DOHH2 (cell line): Measurements from ENCODE around the gene KHNYN.

Experiments used
- H3F3A ChIP-seq: fragments of 200-600 bp; sonication (generic), shearing (Covaris generic); 2 replicates; pipeline ENCODE4 v1.6.0; 2016; ENCODE audit warnings: antibody characterized with exemption, mild to moderate bottlenecking; ENCODE audit not compliant: control insufficient read depth, insufficient read depth
- H3K27ac ChIP-seq: fragments of 200-600 bp; sonication (generic); 2 replicates; pipeline ENCODE4 v1.5.1; 2014; ENCODE audit warnings: low read depth, mild to moderate bottlenecking, low read length, moderate library complexity
- H3K27me3 ChIP-seq: fragments of 200-600 bp; sonication (generic); 2 replicates; pipeline ENCODE4 v1.6.1; 2014; ENCODE audit warnings: mild to moderate bottlenecking, low read length, mixed read lengths; ENCODE audit not compliant: control insufficient read depth
- H3K36me3 ChIP-seq: fragments of 200-600 bp; sonication (generic); 2 replicates; pipeline ENCODE4 v1.6.1; 2014; ENCODE audit warnings: mild to moderate bottlenecking, low read length, moderate library complexity, mixed read lengths; ENCODE audit not compliant: control insufficient read depth
- H3K4me1 ChIP-seq: fragments of 200-600 bp; sonication (generic); 2 replicates; pipeline ENCODE4 v1.6.1; 2014; ENCODE audit warnings: mild to moderate bottlenecking, low read length, mixed read lengths; ENCODE audit not compliant: control insufficient read depth
- H3K4me2 ChIP-seq: fragments of 200-600 bp; sonication (generic); 2 replicates; pipeline ENCODE4 v1.6.0; 2014; ENCODE audit warnings: mild to moderate bottlenecking, low read length, moderate library complexity
- H3K4me3 ChIP-seq: fragments of 200-600 bp; sonication (generic); 2 replicates; pipeline ENCODE4 v1.5.1; 2014; ENCODE audit warnings: mild to moderate bottlenecking, low read length, mixed read lengths
- H3K79me2 ChIP-seq: fragments of 200-600 bp; sonication (generic); 2 replicates; pipeline ENCODE4 v1.6.1; 2014; ENCODE audit warnings: mild to moderate bottlenecking, low read length, mixed read lengths; ENCODE audit not compliant: control insufficient read depth
- H3K9me2 ChIP-seq: fragments of 200-600 bp; sonication (generic); replicated peaks from 2 replicates; pipeline ENCODE4 v1.6.1; 2014; ENCODE audit warnings: mild to moderate bottlenecking, low read length, mixed read lengths; ENCODE audit not compliant: control insufficient read depth
- H3K9me3 ChIP-seq: fragments of 200-600 bp; sonication (generic); 2 replicates; pipeline ENCODE4 v1.6.1; 2014; ENCODE audit warnings: antibody characterized with exemption, low read length, mixed read lengths; ENCODE audit not compliant: control insufficient read depth, insufficient read depth
- H4K20me1 ChIP-seq: fragments of 200-600 bp; sonication (generic); 2 replicates; pipeline ENCODE4 v1.6.0; 2014; ENCODE audit warnings: low read depth, mild to moderate bottlenecking, antibody characterized with exemption, low read length, moderate library complexity; ENCODE audit not compliant: control insufficient read depth, insufficient read depth
- CTCF ChIP-seq: fragments of 200-600 bp; sonication (generic); IDR thresholded peaks from one replicate; pipeline ENCODE4 v1.5.1; 2014; ENCODE audit warnings: antibody characterized with exemption, mild to moderate bottlenecking, low read depth, low read length; ENCODE audit not compliant: poor library complexity, severe bottlenecking
- EZH2phosphoT487 ChIP-seq: fragments of 200-600 bp; sonication (generic); IDR thresholded peaks from 2 replicates; pipeline ENCODE4 v1.6.1; 2017; ENCODE audit warnings: borderline replicate concordance, mild to moderate bottlenecking, antibody characterized with exemption, low read length, moderate library complexity, mixed read lengths

KHNYN gene

GRCh38 chr14:24422694-24423601 lies 6.8 kb upstream of the KHNYN start:
- Histone ChIP-seq H3K4me1 (peaks cover 31% of the 10 kb centered on the region), H4K20me1 (no peaks in the 10 kb centered on the region), H3K4me2 (no peak overlapping the region), H3F3A (no peaks in the 10 kb centered on the region), H3K27ac (no peak overlapping the region), H3K9me2 (no peaks in the 10 kb centered on the region), H3K9me3 (no peaks in the 10 kb centered on the region), H3K4me3 (no peak overlapping the region), H3K79me2 (no peaks in the 10 kb centered on the region), H3K27me3 (0 out of 2 replicates have a peak, but pooled peaks cover 2% of the 10 kb centered on the region), H3K36me3 (no peaks in the 10 kb centered on the region)
- no peak for TF ChIP-seq EZH2phosphoT487
- no peak for TF ChIP-seq CTCF

GRCh38 chr14:24425704-24426103 lies 4.0 kb upstream of the KHNYN start:
- H3K79me2 ChIP-seq: peaks cover 7% of the 10 kb centered on the region
- H3F3A ChIP-seq: no peaks in the 10 kb centered on the region
- H3K4me3 ChIP-seq: no peak overlapping the region
- H4K20me1 ChIP-seq: no peaks in the 10 kb centered on the region
- H3K9me3 ChIP-seq: no peaks in the 10 kb centered on the region
- no peaks in the 10 kb centered on the region for H3K9me2 ChIP-seq
- peaks cover 42% of the 10 kb centered on the region for H3K4me1 ChIP-seq
- H3K4me2 ChIP-seq: peak overlapping the region; percentile 23
- TF ChIP-seq EZH2phosphoT487 (no peak), CTCF (no peak)
- H3K27me3 ChIP-seq: no peaks in the 10 kb centered on the region
- no peak overlapping the region for H3K27ac ChIP-seq
- H3K36me3 ChIP-seq: no peaks in the 10 kb centered on the region

GRCh38 chr14:24426150-24426911 lies 3.4 kb upstream of the KHNYN start:
- no peaks in the 10 kb centered on the region for H3K27me3 ChIP-seq
- H3K79me2 ChIP-seq: peaks cover 13% of the 10 kb centered on the region
- H3K27ac ChIP-seq: no peak overlapping the region
- no peak overlapping the region for H3K4me3 ChIP-seq
- no peaks in the 10 kb centered on the region for H3F3A ChIP-seq
- H3K9me2 ChIP-seq: no peaks in the 10 kb centered on the region
- no peak for TF ChIP-seq CTCF
- TF ChIP-seq EZH2phosphoT487: no peak
- H3K4me2 ChIP-seq: peak overlapping the region; percentile 23
- no peaks in the 10 kb centered on the region for H3K9me3 ChIP-seq
- peaks cover 4% of the 10 kb centered on the region for H3K36me3 ChIP-seq
- H4K20me1 ChIP-seq: peaks cover 1% of the 10 kb centered on the region; the same call in 1 of the 2 replicates
- H3K4me1 ChIP-seq: peaks cover 48% of the 10 kb centered on the region
